SK-N-SH (cell line): ENCODE measurements around the gene RFPL1. TPM values are rescaled to one million over a fixed set of nuclear protein-coding genes. Genes with fewer than 3 reads are reported as not detected.

Experiments used
- CTCF ChIA-PET: fragments of 300-600, 350-600 bp; formaldehyde crosslinking; extraction: SDS; loops from one replicate; lab custom pipeline; 2021; lab: Yijun Ruan, JAX
- POLR2A ChIA-PET: fragments of 350-600 bp; sonication (Branson Sonifier 250); formaldehyde crosslinking; extraction: SDS; loops from one replicate; lab custom pipeline; 2020; ENCODE audit warnings: antibody characterized with exemption, inconsistent platforms; lab: Yijun Ruan, JAX
- DNase-seq: peaks from one replicate; pipeline ENCODE4 v3.0.0; 2012
- H2AFZ ChIP-seq: fragments of 200-600 bp; sonication (generic); 2 replicates; pipeline ENCODE4 v1.8.1; 2016; ENCODE audit warnings: antibody characterized with exemption, mild to moderate bottlenecking, low read depth
- H3F3A ChIP-seq: fragments of 200-600 bp; sonication (generic); replicated peaks from 2 replicates; pipeline ENCODE3; 2016; ENCODE audit warnings: antibody characterized with exemption, mild to moderate bottlenecking; ENCODE audit not compliant: insufficient read depth
- H3K27ac ChIP-seq, 2 experiments: fragments of 200-500 bp in 1 of 2; fragments of 200-600 bp in 1 of 2; sonication (Bioruptor generic) in 1 of 2; sonication (generic), shearing (Covaris generic) in 1 of 2; 2 replicates each; pipeline versions ENCODE4 v1.5.1 to v1.6.1; 2014 to 2016; ENCODE audit warnings: low read depth in 2 of 2, inconsistent platforms in 1 of 2, low read length in 1 of 2, mild to moderate bottlenecking in 1 of 2, mixed read lengths in 1 of 2
- H3K27me3 ChIP-seq: fragments of 200-600 bp; sonication (generic), shearing (Covaris generic); 2 replicates; pipeline ENCODE4 v1.6.1; 2016; ENCODE audit warnings: mixed run types; ENCODE audit not compliant: insufficient read depth
- H3K36me3 ChIP-seq, 2 experiments: fragments of 200-500 bp in 1 of 2; fragments of 200-600 bp in 1 of 2; sonication (Bioruptor generic) in 1 of 2; sonication (generic) in 1 of 2; replicated peaks in 1 of 2; 2 replicates each; pipeline versions ENCODE3 to v1.5.1; 2014 to 2016; ENCODE audit warnings: low read length in 1 of 2, mild to moderate bottlenecking in 1 of 2; ENCODE audit not compliant: insufficient read depth in 2 of 2, control insufficient read depth in 1 of 2
- H3K4me1 ChIP-seq, 2 experiments: fragments of 200-500 bp in 1 of 2; fragments of 200-600 bp in 1 of 2; sonication (Bioruptor generic) in 1 of 2; sonication (generic), shearing (Covaris generic) in 1 of 2; 2 replicates each; pipeline versions ENCODE4 v1.5.1 to v1.6.1; 2014 to 2016; ENCODE audit warnings: low read depth in 1 of 2, low read length in 1 of 2, mixed run types in 1 of 2; ENCODE audit not compliant: insufficient read depth in 2 of 2, control insufficient read depth in 1 of 2
- H3K4me2 ChIP-seq: fragments of 200-600 bp; sonication (generic), shearing (Covaris generic); 2 replicates; pipeline ENCODE4 v1.6.1; 2017; ENCODE audit warnings: mixed run types
- H3K4me3 ChIP-seq, 2 experiments: fragments of 200-500 bp in 1 of 2; fragments of 200-600 bp in 1 of 2; sonication (Bioruptor generic) in 1 of 2; sonication (generic), shearing (Covaris generic) in 1 of 2; 2 replicates each; pipeline versions ENCODE4 v1.5.1 to v1.8.1; 2014 to 2016; ENCODE audit warnings: low read depth in 2 of 2, inconsistent platforms in 1 of 2, low read length in 1 of 2, mild to moderate bottlenecking in 1 of 2, mixed read lengths in 1 of 2, moderate library complexity in 1 of 2
- H3K79me2 ChIP-seq: fragments of 200-600 bp; sonication (generic); 2 replicates; pipeline ENCODE4 v1.8.1; 2017; ENCODE audit warnings: mild to moderate bottlenecking; ENCODE audit not compliant: insufficient read depth
- H3K9ac ChIP-seq: fragments of 200-600 bp; sonication (generic); 2 replicates; pipeline ENCODE4 v1.6.1; 2017; ENCODE audit warnings: mixed run types
- H3K9me2 ChIP-seq: fragments of 200-600 bp; sonication (generic); 2 replicates; pipeline ENCODE4 v1.6.1; 2017; ENCODE audit warnings: mixed run types
- H3K9me3 ChIP-seq: fragments of 200-600 bp; sonication (generic); 2 replicates; pipeline ENCODE4 v1.6.1; 2017; ENCODE audit warnings: mixed run types, mild to moderate bottlenecking, moderate library complexity
- H4K20me1 ChIP-seq: fragments of 200-600 bp; sonication (generic); 2 replicates; pipeline ENCODE4 v1.6.1; 2017; ENCODE audit warnings: mild to moderate bottlenecking, mixed run types; ENCODE audit not compliant: insufficient read depth
- CHD2 ChIP-seq: fragments of 150-350 bp; IDR thresholded peaks from 2 replicates; pipeline ENCODE4 v1.6.1; 2018; ENCODE audit warnings: low read length; ENCODE audit not compliant: partially characterized antibody
- CTCF ChIP-seq: fragments of 200-600 bp; sonication (generic); IDR thresholded peaks from 2 replicates; pipeline ENCODE4 v1.6.1; 2017; ENCODE audit warnings: antibody characterized with exemption, mild to moderate bottlenecking, moderate library complexity
- FOSL2 ChIP-seq: IDR thresholded peaks from 2 replicates; pipeline ENCODE4 v1.4.0; 2012; ENCODE audit warnings: low read depth, mild to moderate bottlenecking, moderate library complexity, borderline replicate concordance
- GABPA ChIP-seq: IDR thresholded peaks from 2 replicates; pipeline ENCODE4 v1.4.0; 2012; ENCODE audit warnings: low read depth, mild to moderate bottlenecking
- GATA2 ChIP-seq: sonication (generic); formaldehyde crosslinking; IDR thresholded peaks from 2 replicates; pipeline ENCODE4 v1.5.0; 2020; ENCODE audit warnings: mild to moderate bottlenecking, missing genetic modification reagents
- MAX ChIP-seq: IDR thresholded peaks from 2 replicates; pipeline ENCODE4 v1.4.0; 2012; ENCODE audit warnings: low read depth
- MXI1 ChIP-seq: IDR thresholded peaks from 2 replicates; pipeline ENCODE4 v1.6.1; 2012; ENCODE audit warnings: mild to moderate bottlenecking, low read depth, low read length, improper control_type of control experiment
- NFIC ChIP-seq: IDR thresholded peaks from 2 replicates; pipeline ENCODE4 v1.4.0; 2012; ENCODE audit warnings: borderline replicate concordance
- NRF1 ChIP-seq: IDR thresholded peaks from 2 replicates; pipeline ENCODE4 v1.6.1; 2012; ENCODE audit warnings: low read depth, mild to moderate bottlenecking, low read length
- PBX3 ChIP-seq: IDR thresholded peaks from 2 replicates; pipeline ENCODE4; 2012
- POLR2AphosphoS5 ChIP-seq: IDR thresholded peaks from 2 replicates; pipeline ENCODE4 v1.6.1; 2012; ENCODE audit warnings: low read depth, low read length
- RCOR1 ChIP-seq: fragments of 150-350 bp; IDR thresholded peaks from 2 replicates; pipeline ENCODE4 v1.6.1; 2017; ENCODE audit warnings: antibody characterized with exemption, low read length
- RXRA ChIP-seq: IDR thresholded peaks from 2 replicates; pipeline ENCODE4 v1.4.0; 2012; ENCODE audit warnings: low read depth, mild to moderate bottlenecking, borderline replicate concordance
- SMC3 ChIP-seq: IDR thresholded peaks from 2 replicates; pipeline ENCODE4 v1.6.1; 2012; ENCODE audit warnings: low read depth, low read length, improper control_type of control experiment
- ZBTB33 ChIP-seq: IDR thresholded peaks from 2 replicates; pipeline ENCODE4 v1.4.0; 2012; ENCODE audit warnings: low read depth, borderline replicate concordance
- WGBS: methylation state at CpG from one replicate; pipeline ENCODE4 v1.1.6; 2017; ENCODE audit warnings: low lambda C conversion rate; 5-methylcytosine and 5-hydroxymethylcytosine counted together
- polyA plus RNA-seq, 3 experiments: library from polyadenylated mRNA; depleted of rRNA; stranded (reverse); fragments of >200 nt; gene quantifications; 2 replicates each; pipeline ENCODE4 v1.2.3, GENCODE V29; 2012

RFPL1 gene
- polyA plus RNA-seq, 1 of the 3 experiments (the other 2 are of a cell fraction): not detected

- TF ChIP-seq CHD2: no peak
- no peak for TF ChIP-seq GABPA
- TF ChIP-seq MAX: no peak
- no peak for TF ChIP-seq POLR2AphosphoS5
- no peak for TF ChIP-seq NRF1
- no peak for TF ChIP-seq SMC3
- no peak for TF ChIP-seq ZBTB33
- TF ChIP-seq GATA2 (CRISPR knock-in tag): no peak
Measured at GRCh38 chr22:29434288-29434687, 4.1 kb upstream of the RFPL1 start (continued).

GRCh38 chr22:29435236-29436136 lies 2.9 kb upstream of the RFPL1 start:
- no peak for TF ChIP-seq FOSL2
- TF ChIP-seq RXRA: no peak
- TF ChIP-seq CTCF: no peak
- TF ChIP-seq CHD2: no peak
- TF ChIP-seq NFIC: no peak
- TF ChIP-seq GABPA: no peak
- TF ChIP-seq RCOR1: no peak
- TF ChIP-seq PBX3: no peak
- TF ChIP-seq MXI1: no peak
- peaks cover 0 to 6% of the 10 kb centered on the region in 2 experiments; a peak in 1 of 4 replicates for H3K4me1 ChIP-seq
- CTCF ChIA-PET: interaction anchor here (0.7 to 1.1 kb wide), 2 partner anchors 47 to 190 kb away, joined by 3 read pairs; no protein-coding TSS in a partner anchor

More at GRCh38 chr22:29435236-29436136, 2.9 kb upstream of the RFPL1 start:
- H3K4me3 ChIP-seq: no peak overlapping the region
- no peak overlapping the region for H3K9ac ChIP-seq
- POLR2A ChIA-PET: no interaction called here
- no peaks in the 10 kb centered on the region for H3K9me2 ChIP-seq
- H3K9me3 ChIP-seq: no peaks in the 10 kb centered on the region
- no peaks in the 10 kb centered on the region for H3K36me3 ChIP-seq
- H3F3A ChIP-seq: no peaks in the 10 kb centered on the region
- H2AFZ ChIP-seq: no peak overlapping the region
- DNase-seq: no peak
- no peak overlapping the region for H3K4me2 ChIP-seq
- 56% methylated on average over 5 of the region's 5 CpGs for WGBS
- H3K79me2 ChIP-seq: no peaks in the 10 kb centered on the region
- H4K20me1 ChIP-seq: no peaks in the 10 kb centered on the region
- H3K27me3 ChIP-seq: peaks cover 18% of the 10 kb centered on the region; the same call in 1 of the 2 replicates
- H3K27ac ChIP-seq: no peak overlapping the region
